ENCODE data around the gene CDS1.
"Not testable (repeated sequence)": the region's sequence is repeated elsewhere in the genome, so short reads cannot be mapped to it uniquely, and the experiment has no call there.

CDS1 gene

DNA sequence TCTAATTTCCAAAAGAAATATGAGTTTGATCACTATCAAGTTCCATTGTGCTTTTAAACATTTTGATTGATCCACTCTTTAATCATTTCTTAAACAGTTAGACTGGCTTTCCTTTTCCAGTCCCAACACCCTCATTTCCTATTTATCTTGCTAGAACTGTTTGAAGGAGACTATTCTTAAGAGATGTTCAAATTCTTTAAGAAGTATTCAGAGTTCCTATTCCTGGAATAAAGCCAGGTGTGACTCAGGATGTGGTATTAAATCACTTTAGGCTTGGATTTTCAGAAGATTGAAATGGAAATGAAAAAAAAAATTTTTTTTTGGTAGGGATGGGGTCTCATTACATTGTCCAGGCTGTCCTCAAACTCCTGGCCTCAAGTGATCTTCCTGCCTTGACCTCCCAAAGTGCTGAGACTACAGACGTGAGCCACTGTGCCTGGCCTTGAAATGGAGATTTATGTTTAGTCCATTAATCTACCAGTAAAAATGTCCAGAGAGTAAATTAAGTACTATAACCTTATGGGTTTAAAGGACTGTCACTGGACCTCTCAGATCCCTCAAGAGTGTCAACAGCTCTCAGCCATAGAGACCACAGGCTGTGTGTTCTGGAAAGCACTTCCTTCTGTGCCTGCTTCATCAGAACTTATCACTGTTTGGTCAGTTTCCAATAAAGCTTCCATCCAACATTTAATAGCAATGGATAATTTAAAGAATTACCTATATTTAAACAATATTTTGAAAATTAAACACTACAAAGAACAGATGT is 90.7 kb downstream of the CDS1 start:
- DNase-seq (ENCODE audit: low spot score), result no peak

- no peak for DNase-seq (ENCODE audit: low spot score)
These were observed 94.2 kb downstream of the CDS1 start for GRCh38 chr4:84677093-84677492.

DNA sequence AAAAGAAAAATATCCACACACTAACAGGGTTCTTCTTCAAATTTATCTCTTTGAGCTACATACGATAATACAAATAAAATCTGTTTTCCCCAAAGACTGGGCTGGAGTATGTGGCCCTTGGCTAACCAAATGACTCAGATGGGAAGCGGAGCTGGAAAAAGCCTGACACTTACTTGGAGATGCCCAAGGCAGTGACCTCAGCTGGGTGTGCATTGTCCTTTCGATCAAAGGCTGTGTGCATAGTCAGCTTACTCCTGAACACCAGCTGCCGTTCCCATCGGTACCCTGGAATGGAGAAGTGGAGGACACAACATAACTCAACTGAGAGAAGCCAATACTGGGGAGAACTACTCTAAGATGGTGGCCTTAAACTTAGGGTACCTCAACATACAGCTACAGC is 95.1 kb downstream of the CDS1 start:
- no peak for DNase-seq (ENCODE audit: low spot score)

DNA sequence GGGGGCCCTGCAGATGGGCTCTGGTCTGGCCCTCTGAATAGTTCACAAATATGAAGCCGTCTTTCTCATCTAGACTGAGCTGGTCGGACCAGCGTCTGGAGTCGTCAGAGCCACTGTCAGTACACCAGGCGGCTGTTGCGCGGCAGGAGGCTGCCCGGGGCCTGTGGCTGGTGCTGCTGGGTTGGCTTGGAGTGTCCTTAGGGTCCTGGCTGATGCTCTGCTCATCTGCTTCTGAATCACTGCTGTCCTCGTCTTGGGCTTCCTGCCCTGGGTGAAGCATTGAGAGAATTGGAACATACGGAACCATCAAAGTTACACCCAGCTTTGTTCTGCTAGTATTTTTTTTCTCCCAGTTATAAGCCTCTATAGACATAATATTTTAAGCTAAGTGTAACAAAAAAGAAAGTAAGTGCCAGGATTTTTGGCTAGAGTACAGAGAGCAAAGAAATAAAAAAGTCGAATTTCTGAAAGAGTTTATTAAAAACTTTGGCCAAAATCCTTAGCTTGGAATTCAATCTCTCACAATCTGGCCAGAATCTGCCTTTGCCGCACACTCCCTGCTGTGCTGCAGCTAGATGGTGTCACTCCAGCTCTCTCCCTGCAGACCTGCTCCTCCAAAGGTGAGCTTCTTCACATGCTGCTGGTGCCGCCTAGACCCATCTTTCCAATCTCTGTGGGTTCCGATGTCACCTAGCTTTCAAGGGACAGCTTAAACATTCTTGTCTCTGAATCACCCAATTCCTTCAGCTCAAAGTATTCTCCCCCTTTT is 96.2 kb downstream of the CDS1 start:
- no peak for DNase-seq (ENCODE audit: low spot score)

DNA sequence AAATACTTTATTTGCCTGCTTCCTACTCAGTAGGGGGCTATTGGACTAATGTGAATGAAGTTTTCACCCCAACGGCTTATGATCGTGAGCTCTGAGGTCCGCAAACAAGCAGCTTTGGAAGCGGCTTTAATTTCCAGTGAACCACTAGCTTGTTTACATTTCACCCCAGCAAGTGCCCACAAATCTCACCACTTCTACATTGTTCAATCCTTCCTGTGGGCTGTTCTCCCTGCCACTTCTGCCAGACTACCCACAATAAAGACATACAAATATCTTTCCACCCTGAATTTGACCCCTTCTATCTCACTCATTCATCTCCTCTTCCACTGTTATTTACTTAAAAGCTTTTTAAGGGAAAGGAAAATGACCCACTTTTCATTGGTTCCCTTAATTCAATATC is 98.0 kb downstream of the CDS1 start:
- no peak for DNase-seq (ENCODE audit: low spot score)

- DNase-seq (ENCODE audit: low spot score), result no peak
These were observed 98.8 kb downstream of the CDS1 start for GRCh38 chr4:84681486-84682274.

DNA sequence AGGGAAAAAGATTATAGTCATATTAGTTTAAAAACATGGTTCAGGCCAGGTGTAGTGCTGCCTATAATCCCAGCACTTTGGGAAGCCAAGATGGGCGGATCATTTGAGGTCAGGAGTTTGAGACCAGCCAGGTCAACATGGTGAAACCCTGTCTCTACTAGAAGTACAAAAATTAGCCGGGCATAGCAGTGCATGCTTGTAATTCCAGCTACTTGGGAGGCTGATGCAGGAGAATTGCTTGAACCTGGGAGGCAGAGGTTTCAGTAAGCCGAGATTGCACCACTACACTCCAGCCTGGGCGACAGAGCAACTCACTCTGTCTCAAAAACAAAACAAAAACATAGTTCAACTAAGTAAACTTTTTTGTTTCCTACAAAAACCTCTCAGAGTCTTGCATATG is 99.7 kb downstream of the CDS1 start:
- not testable (repeated sequence) for DNase-seq (ENCODE audit: low spot score)

GRCh38 chr4:84683064-84683850 is 100.3 kb downstream of the CDS1 start:
- DNase-seq (ENCODE audit: low spot score), result no peak

- DNase-seq (ENCODE audit: low spot score), result no peak
These were observed 101.4 kb downstream of the CDS1 start for GRCh38 chr4:84684361-84684760.

GRCh38 chr4:84685105-84685504 is 102.2 kb downstream of the CDS1 start:
- DNase-seq (ENCODE audit: low spot score), result no peak

DNA sequence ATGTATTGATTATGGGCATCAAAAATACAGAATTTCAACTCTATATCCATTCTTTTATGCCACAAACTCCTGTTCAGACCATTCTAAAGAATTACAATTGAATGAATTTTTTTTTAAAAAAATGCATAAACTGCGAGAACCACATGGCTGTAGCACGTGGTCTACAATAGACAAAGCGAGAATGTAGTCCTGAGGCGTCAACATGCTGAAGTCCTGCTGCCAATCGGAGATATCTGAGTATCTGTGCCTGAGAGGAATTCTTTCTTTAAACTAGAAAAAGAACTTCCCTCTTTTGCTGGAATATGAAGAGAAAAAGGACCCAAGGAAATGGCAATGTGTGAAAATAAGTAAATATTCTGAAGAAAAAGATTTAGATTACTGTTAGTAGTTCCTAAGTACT is 105.7 kb downstream of the CDS1 start:
- DNase-seq (ENCODE audit: low spot score), result no peak

- DNase-seq (ENCODE audit: low spot score), result no peak
These were observed 106.3 kb downstream of the CDS1 start for GRCh38 chr4:84689197-84689596.

DNA sequence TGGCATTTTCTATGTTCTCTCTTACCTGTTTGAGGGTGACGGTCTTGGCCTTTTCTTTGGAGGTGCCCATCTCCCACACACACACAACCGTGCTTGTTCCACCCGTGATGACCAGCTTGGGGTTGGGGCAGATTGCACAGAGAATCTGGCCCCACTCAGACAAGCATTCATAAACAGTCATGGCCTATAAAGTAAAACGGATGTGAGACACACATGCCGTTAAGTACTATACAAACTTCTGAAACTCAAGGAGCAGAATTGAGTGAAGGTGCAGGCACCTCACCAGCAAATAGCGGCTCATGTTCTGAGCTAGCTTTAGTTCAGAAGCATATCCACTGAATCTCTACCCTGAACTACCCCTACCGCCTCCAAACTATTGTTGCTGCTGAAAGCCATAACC is 107.6 kb downstream of the CDS1 start:
- DNase-seq (ENCODE audit: low spot score), result no peak

DNA sequence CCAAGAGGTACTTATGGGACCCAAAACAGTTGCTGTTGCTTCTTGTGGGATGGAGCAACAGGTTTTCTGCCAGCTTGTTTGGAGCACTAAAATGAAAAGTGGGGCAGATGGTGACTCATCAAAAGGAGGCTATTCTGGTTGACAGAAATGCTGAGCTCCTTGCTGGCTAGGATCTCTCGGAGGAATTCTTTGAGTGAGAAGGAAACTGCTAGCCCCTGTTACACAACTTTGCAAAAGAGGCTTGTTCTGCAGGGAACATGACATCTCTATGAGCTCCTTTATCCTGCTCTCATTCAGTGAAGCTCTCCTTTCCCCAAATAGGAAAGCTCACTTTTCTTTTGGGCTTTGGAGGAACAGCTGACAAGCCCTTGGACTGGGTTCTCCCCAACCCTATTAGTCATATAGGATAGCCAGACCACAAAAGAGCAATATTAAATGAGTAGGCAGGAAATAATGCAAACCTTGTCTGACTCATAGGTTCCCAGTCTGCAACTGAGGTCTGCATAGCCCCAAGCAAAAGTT is 108.3 kb downstream of the CDS1 start:
- no peak for DNase-seq (ENCODE audit: low spot score)

- DNase-seq (ENCODE audit: low spot score), result no peak
These were observed 108.9 kb downstream of the CDS1 start for GRCh38 chr4:84691800-84692199.

DNA sequence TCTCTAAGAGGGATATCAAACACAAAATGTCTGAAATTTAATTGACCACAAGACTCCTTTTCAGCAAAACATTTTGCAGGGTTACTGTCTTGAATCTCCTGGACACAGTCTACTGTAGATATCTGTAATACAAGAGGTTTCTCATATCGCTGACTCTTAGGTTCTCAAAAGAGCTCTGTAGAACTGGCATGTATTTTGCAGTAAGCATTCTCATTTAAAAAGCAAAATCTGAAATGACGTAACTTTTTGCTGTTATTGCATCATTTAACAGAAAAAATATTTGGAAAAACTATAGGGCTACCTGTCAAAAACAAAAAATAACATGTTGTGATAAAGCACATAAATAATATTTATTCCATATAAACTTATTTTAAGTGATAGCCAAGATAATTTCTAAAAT is 114.2 kb downstream of the CDS1 start:
- no peak for DNase-seq (ENCODE audit: low spot score)

DNA sequence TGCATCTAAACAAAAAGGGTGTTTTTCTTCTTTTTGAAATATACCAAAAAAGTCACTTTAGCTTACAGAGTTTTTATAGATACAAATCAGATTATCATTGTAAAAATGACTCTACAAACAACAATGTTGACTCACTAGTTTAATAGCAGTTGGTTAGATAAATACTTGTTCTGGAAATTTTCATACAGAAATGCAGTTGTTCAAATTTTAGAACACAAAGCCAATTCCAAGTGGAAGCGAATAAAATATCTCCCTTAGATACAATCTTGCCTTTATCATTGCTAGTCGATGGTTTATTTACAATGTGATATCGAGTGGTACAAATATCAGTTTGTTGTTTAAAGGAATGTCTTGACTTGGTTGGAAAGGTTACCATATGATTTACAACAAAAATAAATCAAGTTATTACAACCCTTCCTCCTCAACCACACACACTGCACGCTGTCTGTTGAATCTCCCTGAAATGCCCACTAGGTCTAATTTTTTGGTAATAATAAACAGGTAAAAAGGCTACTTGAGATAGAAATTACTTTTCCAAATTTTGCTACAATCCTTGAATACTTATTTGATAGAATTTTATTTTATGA is 114.8 kb downstream of the CDS1 start:
- DNase-seq (ENCODE audit: low spot score), result no peak

DNA sequence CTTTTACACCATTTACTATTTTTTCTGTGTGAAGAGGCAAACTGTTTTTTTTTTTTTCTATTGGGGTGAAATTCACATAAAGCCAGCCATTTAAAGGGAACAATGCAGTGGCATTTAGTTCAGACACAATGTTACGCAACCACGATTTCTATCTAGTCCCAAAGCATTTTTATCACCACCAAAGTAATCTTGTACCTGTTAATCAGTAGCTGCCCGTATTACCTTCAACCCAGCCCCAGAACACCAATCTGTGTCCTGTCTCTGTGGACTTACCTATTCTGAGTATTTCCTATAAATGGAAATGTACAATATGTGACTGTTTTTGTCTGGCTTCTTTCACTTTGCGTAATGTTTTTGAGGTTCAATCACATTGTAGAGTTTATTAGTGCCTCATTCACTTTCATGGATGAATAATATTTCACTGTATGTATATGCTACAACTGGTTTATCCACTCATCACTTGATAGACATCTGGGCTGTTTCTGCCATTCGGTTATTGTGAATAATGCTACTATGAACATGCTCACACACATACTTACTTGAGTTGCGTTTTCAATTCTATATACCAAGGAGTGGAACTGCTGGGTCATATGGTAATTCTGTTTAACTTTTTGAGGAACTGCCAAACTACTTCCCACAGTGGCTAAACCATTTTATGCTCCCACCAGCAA is 116.2 kb downstream of the CDS1 start:
- no peak for DNase-seq (ENCODE audit: low spot score)

Data from NAMALWA (cell line).